ENCODE data around the gene KDM2A. TPM values are rescaled to one million over a fixed set of nuclear protein-coding genes. Genes with fewer than 3 reads are reported as not detected.

KDM2A gene
- total and polyA plus RNA-seq, 2 donors (not counting 1 experiment from before 2014, with no cell fraction given) = 132 to 229 TPM

GRCh38 chr11:67262731-67263675 is 143.9 kb downstream of the KDM2A start:
- TF ChIP-seq CTCF (IDR thresholded peaks at IDR 0.05) (peak; percentile 79), EZH2 (IDR thresholded peaks at IDR 0.05; ENCODE audit: borderline replicate concordance, insufficient read depth, low read depth, low read length, poor library complexity, severe bottlenecking) (no peak)
- Histone ChIP-seq H3K79me2 (ENCODE audit: control insufficient read depth, insufficient read depth, low read length) (peaks cover 53% of the 10 kb centered on the region), H3K36me3 (replicated peaks in 1 of 2; ENCODE audit: control extremely low read depth in 1 of 2, control insufficient read depth in 1 of 2, extremely low read depth in 1 of 2, insufficient read depth in 2 of 2, low read length in 1 of 2) (peaks cover 0 to 5% of the 10 kb centered on the region in 2 experiments), H3K27me3 (replicated peaks in 1 of 4; ENCODE audit: control extremely low read depth in 1 of 4, control insufficient read depth in 3 of 4, insufficient read depth in 4 of 4, low read length in 3 of 4) (peaks cover 0 to 9% (median 2%) of the 10 kb centered on the region in 4 experiments), H2AFZ (ENCODE audit: insufficient read depth, low read depth, low read length, poor library complexity, severe bottlenecking) (peak overlapping the region; percentile 71), H3K4me1 (ENCODE audit: control insufficient read depth in 2 of 2, insufficient read depth in 2 of 2, low read length in 2 of 2) (peaks cover 35 to 37% of the 10 kb centered on the region in 2 donors), H3K4me3 (ENCODE audit: control extremely low read depth in 1 of 5, extremely low read depth in 1 of 5, insufficient read depth in 1 of 5, low read depth in 2 of 5, low read length in 4 of 5) (peak overlapping the region in 3 of 5 experiments; percentile 1 to 31 (median 21)), H4K20me1 (ENCODE audit: control insufficient read depth, insufficient read depth, low read length, poor library complexity, severe bottlenecking) (peaks cover 11% of the 10 kb centered on the region), H3K4me2 (replicated peaks; ENCODE audit: low read depth, low read length, poor library complexity, severe bottlenecking) (peak overlapping the region; percentile 65), H3K9me3 (ENCODE audit: control extremely low read depth in 1 of 3, control insufficient read depth in 2 of 3, insufficient read depth in 1 of 3, low read length in 2 of 3) (no peaks in the 10 kb centered on the region), H3K27ac (ENCODE audit: low read length in 2 of 2) (no peak overlapping the region), H3K9ac (ENCODE audit: low read length) (peak overlapping the region; percentile 10)
- ChIA-PET CTCF (interaction anchor here (0.6 to 8.9 kb wide), 27 partner anchors 9 to 216 kb away, joined by 3 to 229 read pairs (median 6); partner anchors contain the start of genes ANKRD13D and POLD4), POLR2A (interaction anchor here (0.6 to 4.4 kb wide), 9 partner anchors 9 to 323 kb away, joined by 3 to 22 read pairs (median 4); partner anchors contain the start of gene ANKRD13D)
- Mint-ChIP-seq H3K27ac (peak overlapping the region; percentile 64), H3K4me1 (peaks cover 45% of the 10 kb centered on the region), H3K27me3 (peaks cover 6% of the 10 kb centered on the region), H3K9me3 (ENCODE audit: insufficient read depth) (no peaks in the 10 kb centered on the region), H3K4me3 (peak overlapping the region; percentile 84)
- DNase-seq (peak; percentile 81), ATAC-seq (ENCODE audit: low read depth) (peak; percentile 55)
- 42% methylated on average over 20 of the region's 22 CpGs for WGBS (ENCODE audit: insufficient coverage)
- intact Hi-C loops (cut with micrococcal nuclease) = loop anchor here (1.0 to 10.0 kb wide), 3 partner anchors 54 to 322 kb away; partner anchors contain the start of gene GSTP1

All from B cell (primary cell).